Spleen (tissue), 11 donors: ENCODE data around the gene ALDH6A1. TPM values are rescaled to one million over a fixed set of nuclear protein-coding genes. Genes with fewer than 3 reads are reported as not detected.

Experiments used
- DNase-seq: peaks from one replicate; pipeline ENCODE4 v3.0.0-alpha.2; 2020
- H3K27ac ChIP-seq, 8 donors: fragments of 200-600 bp; sonication (generic) in 7 of 8; 1 replicate in 4 of 8; 2 replicates in 4 of 8; pipeline versions ENCODE4 v1.5.0 to v1.8.0; 2016 to 2021; ENCODE audit warnings: inconsistent platforms in 4 of 8, mild to moderate bottlenecking in 4 of 8, moderate library complexity in 1 of 8
- H3K27me3 ChIP-seq, 7 donors: fragments of 200-600 bp; sonication (generic) in 6 of 7; replicated peaks in 1 of 7; 1 replicate in 4 of 7; 2 replicates in 3 of 7; pipeline versions ENCODE4 v1.5.0 to v1.8.0; 2016 to 2021; ENCODE audit warnings: inconsistent platforms in 3 of 7, mild to moderate bottlenecking in 1 of 7
- H3K36me3 ChIP-seq, 6 donors: fragments of 200-600 bp; sonication (generic) in 5 of 6; 1 replicate in 4 of 6; 2 replicates in 2 of 6; pipeline versions ENCODE4 v1.5.0 to v1.8.0; 2016 to 2021; ENCODE audit warnings: inconsistent platforms in 2 of 6
- H3K4me1 ChIP-seq, 6 donors: fragments of 200-600 bp; sonication (generic) in 5 of 6; 1 replicate in 3 of 6; 2 replicates in 3 of 6; pipeline versions ENCODE4 v1.5.0 to v1.8.0; 2016 to 2021; ENCODE audit warnings: inconsistent platforms in 3 of 6
- H3K4me3 ChIP-seq, 8 donors: fragments of 200-600 bp; sonication (generic) in 7 of 8; 1 replicate in 4 of 8; 2 replicates in 4 of 8; pipeline versions ENCODE4 v1.5.0 to v1.8.0; 2016 to 2021; ENCODE audit warnings: inconsistent platforms in 4 of 8, mild to moderate bottlenecking in 4 of 8, moderate library complexity in 2 of 8
- H3K9me3 ChIP-seq, 8 donors: fragments of 200-600 bp; sonication (generic) in 7 of 8; 1 replicate in 4 of 8; 2 replicates in 4 of 8; pipeline versions ENCODE4 v1.5.0 to v1.8.0; 2016 to 2021; ENCODE audit warnings: inconsistent platforms in 4 of 8
- POLR2A ChIP-seq, 3 donors: fragments of 450-650 bp; IDR thresholded peaks; one replicate each; pipeline ENCODE4 v1.5.1; 2017; ENCODE audit warnings: antibody characterized with exemption in 3 of 3, mild to moderate bottlenecking in 1 of 3
- POLR2AphosphoS5 ChIP-seq, 3 donors: sonication (generic); formaldehyde crosslinking; IDR thresholded peaks; one replicate each; pipeline ENCODE4 v1.5.1; 2017; ENCODE audit warnings: antibody characterized with exemption in 3 of 3
- WGBS, 5 donors: extraction: QIAGEN DNeasy Blood & Tissue Kit in 3 of 5; methylation state at CpG; one replicate each; pipeline versions ENCODE4 v1.1.5 to v1.1.7; 2013 to 2018; 5-methylcytosine and 5-hydroxymethylcytosine counted together
- intact Hi-C: fragments of 100-400 bp; cut with DNase I; formaldehyde crosslinking; loops from one replicate; pipeline ENCODE4 v1.15.0; 2023; ENCODE audit warnings: low total_unique reads
- polyA plus RNA-seq, 3 donors: library from polyadenylated mRNA; stranded (reverse); fragments of 200-250 nt; gene quantifications; one replicate each; pipeline ENCODE4 v1.2.1, GENCODE V29; 2013
- total RNA-seq, 7 donors: library from RNA; depleted of rRNA in 3 of 7; stranded (reverse); fragments of >200 nt in 3 of 7; fragmentation: NEBNext Ultra II Directional in 4 of 7; extraction: Animal tissue kit (Norgen Biotek cat#: 25700) in 4 of 7; gene quantifications; one replicate each; pipeline versions ENCODE4 v1.1.0 to v1.2.1, GENCODE V29; 2016 to 2021
- TF ChIP-seq, protein P1 (sequence below), 11 experiments: fragments of 200-600 bp in 7 of 11; fragments of 450-650 bp in 4 of 11; sonication (generic) in 4 of 11; IDR thresholded peaks in 8 of 11; conservative IDR thresholded peaks in 3 of 11; 1 replicate in 7 of 11; 2 replicates in 4 of 11; pipeline versions ENCODE4 v1.4.0 to v1.8.0; 2016 to 2021; ENCODE audit warnings: antibody characterized with exemption in 11 of 11, inconsistent platforms in 4 of 11, mild to moderate bottlenecking in 1 of 11
- donor health status: healthy with polysubstance abuse.
- donor health status: DM: no; HTN: no; CAD: no; lungs with moderate emphysema.
- donor health status: DM: no; HTN: no; CAD: no.
- donor health status: Bipolar disorder and iron deficiency.
- donor health status: healthy.
- donor health status: DM: no; HTN: no; CAD: no.
- donor health status: DM: yes; HTN: yes; CAD: no.

ALDH6A1 gene
- total and polyA plus RNA-seq, 10 donors, result 2.3 to 20.2 (median 11.4) TPM

DNA sequence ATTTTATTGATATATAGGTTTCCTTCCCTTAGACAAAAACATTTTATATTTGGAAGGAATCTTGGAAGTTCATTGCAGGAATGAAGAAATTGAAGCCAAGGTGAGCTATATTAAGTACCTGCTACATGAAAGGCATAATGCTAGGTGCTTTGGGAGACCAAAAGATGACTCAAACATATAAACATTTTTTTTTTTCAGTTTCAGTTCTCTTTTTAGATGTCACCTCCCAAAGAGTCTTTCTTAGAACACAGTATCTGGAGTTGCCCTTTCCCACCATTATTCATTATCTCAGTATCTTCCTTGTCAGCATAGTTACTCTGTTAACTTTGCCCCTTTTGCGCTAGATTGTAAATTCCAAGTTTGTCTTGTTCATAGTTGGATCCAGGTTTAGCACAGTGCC, 1.6 kb upstream of the ALDH6A1 start:
- Histone ChIP-seq H3K4me1 (peaks cover 10 to 49% (median 27%) of the 10 kb centered on the region in 6 donors), H3K4me3 (peak overlapping the region in 6 of 8 donors; percentile 82 to 97 (median 92)), H3K9me3 (no peaks in the 10 kb centered on the region), H3K27ac (peak overlapping the region in 2 of 8 donors; percentile 86 to 89), H3K36me3 (peaks cover 0 to 1% (median 0%) of the 10 kb centered on the region in 6 donors), H3K27me3 (no peaks in the 10 kb centered on the region)
- TF ChIP-seq, protein P1, sequence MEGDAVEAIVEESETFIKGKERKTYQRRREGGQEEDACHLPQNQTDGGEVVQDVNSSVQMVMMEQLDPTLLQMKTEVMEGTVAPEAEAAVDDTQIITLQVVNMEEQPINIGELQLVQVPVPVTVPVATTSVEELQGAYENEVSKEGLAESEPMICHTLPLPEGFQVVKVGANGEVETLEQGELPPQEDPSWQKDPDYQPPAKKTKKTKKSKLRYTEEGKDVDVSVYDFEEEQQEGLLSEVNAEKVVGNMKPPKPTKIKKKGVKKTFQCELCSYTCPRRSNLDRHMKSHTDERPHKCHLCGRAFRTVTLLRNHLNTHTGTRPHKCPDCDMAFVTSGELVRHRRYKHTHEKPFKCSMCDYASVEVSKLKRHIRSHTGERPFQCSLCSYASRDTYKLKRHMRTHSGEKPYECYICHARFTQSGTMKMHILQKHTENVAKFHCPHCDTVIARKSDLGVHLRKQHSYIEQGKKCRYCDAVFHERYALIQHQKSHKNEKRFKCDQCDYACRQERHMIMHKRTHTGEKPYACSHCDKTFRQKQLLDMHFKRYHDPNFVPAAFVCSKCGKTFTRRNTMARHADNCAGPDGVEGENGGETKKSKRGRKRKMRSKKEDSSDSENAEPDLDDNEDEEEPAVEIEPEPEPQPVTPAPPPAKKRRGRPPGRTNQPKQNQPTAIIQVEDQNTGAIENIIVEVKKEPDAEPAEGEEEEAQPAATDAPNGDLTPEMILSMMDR (IDR thresholded peaks at IDR 0.05 in 8 of 11, conservative IDR thresholded peaks at IDR 0.05 in 3 of 11), result no peak
- TF ChIP-seq POLR2AphosphoS5 (IDR thresholded peaks at IDR 0.05), result no peak
- no peak for TF ChIP-seq POLR2A (IDR thresholded peaks at IDR 0.05)
- intact Hi-C loops, result no loop called here
- no peak for DNase-seq
- 79 to 90% (median 88%) methylated on average over 1 of the region's 1 CpG for WGBS, 5 donors

DNA sequence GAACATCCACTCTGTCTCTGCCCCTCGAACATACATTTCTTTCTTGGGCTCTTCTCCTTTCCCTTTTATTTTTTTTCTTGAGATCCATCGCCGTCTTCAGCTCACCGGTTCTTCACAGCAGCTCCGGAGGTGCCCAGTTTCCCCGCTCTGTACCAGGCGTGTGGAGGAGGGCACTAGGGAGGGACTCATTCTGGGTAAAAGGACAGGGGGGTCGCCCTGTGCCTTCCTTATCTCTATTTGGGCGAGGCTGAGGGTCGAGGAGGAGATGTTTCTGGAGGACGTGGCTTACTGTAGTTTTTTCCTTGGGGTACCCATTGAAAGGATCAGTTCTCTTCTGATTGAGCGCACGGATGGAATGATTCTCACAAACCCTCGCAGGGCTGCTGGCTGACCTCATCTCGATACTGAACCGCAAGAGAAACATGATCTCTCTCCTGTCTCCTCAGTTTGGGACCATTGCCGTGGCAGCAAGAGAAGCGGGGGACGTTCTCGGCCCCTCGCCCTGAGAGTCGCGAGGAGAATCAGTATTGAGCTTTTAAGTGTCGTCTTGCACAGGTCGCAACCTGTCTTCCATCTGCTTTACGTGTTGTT, 889 bp upstream of the ALDH6A1 start:
- Histone ChIP-seq H3K9me3 (no peaks in the 10 kb centered on the region), H3K27ac (peak overlapping the region; percentile 68 to 89 (median 86)), H3K4me1 (peaks cover 10 to 46% (median 27%) of the 10 kb centered on the region in 6 donors), H3K4me3 (peak overlapping the region; percentile 82 to 97 (median 92)), H3K27me3 (no peaks in the 10 kb centered on the region), H3K36me3 (no peaks in the 10 kb centered on the region)
- no peak for TF ChIP-seq POLR2A (IDR thresholded peaks at IDR 0.05)
- TF ChIP-seq, protein P1 (IDR thresholded peaks at IDR 0.05 in 8 of 11, conservative IDR thresholded peaks at IDR 0.05 in 3 of 11), result no peak
- TF ChIP-seq POLR2AphosphoS5 (IDR thresholded peaks at IDR 0.05), result no peak
- DNase-seq, result no peak
- intact Hi-C loops, result no loop called here
- WGBS, 5 donors, result 1 to 2% (median 1%) methylated on average over 26 of the region's 26 CpGs

DNA sequence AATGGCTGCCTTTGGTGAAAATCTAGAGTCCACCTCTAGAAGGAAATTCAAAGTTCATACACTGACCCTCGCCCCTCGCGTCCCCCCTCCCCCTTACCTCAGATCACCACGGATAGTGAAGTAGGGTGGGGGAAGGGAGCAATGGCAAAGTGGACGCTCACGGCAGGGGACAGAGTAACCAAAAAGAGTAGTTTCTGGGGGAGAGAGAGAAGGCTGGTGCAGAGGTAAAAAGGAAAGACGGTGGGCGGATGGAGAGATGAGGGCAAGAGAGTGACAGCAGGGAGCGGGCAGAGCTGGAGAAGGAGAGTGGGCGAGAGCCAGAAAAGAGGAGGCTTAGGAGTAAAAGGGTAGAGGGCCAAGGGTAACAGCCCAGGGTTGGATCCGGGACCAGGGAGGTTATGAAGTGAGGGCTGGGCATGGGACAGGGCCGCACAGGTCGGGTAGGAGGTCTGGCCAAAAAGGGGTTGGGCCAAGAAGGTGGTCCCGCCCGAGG, 423 bp downstream of the ALDH6A1 start:
- H3K36me3 ChIP-seq, result no peaks in the 10 kb centered on the region
- peak; percentile 75 for DNase-seq
- intact Hi-C loops, result no loop called here
- H3K27me3 ChIP-seq, result no peaks in the 10 kb centered on the region
- TF ChIP-seq POLR2A (IDR thresholded peaks at IDR 0.05) (no peak), POLR2AphosphoS5 (IDR thresholded peaks at IDR 0.05) (no peak)
- TF ChIP-seq, protein P1 (IDR thresholded peaks at IDR 0.05 in 8 of 11, conservative IDR thresholded peaks at IDR 0.05 in 3 of 11), result no peak
- H3K4me3 ChIP-seq, result peak overlapping the region; percentile 82 to 97 (median 89)
- 1 to 3% (median 2%) methylated on average over 15 of the region's 15 CpGs for whole genome bisulfite sequencing, 5 donors
- H3K27ac ChIP-seq, result peak overlapping the region in 7 of 8 donors; percentile 48 to 89 (median 87)
- no peaks in the 10 kb centered on the region for H3K9me3 ChIP-seq
- H3K4me1 ChIP-seq, result peaks cover 10 to 43% (median 27%) of the 10 kb centered on the region in 6 donors

DNA sequence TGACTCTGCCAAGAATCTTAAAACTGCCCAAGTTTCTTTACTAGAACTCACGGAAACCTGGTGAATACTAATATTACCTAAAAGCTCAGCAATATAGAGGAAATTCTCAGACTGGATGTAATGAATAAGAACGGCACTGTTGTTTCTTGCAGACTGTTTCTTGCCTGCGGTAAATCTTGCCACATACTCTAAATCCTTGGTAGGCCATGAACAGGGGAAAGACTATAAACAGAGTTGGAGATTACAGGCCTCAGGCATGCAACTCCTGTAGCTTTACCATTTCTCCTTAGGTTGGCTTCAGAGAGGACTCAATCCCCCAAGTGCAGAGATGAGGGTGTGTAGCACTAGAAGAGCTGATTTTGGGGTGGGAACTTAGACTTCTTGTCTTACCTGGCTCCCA, 1.1 kb downstream of the ALDH6A1 start:
- Histone ChIP-seq H3K27ac (no peak overlapping the region), H3K4me3 (peak overlapping the region in 3 of 8 donors; percentile 82 to 97 (median 88)), H3K36me3 (no peaks in the 10 kb centered on the region), H3K4me1 (peaks cover 10 to 43% (median 27%) of the 10 kb centered on the region in 6 donors), H3K27me3 (no peaks in the 10 kb centered on the region), H3K9me3 (no peaks in the 10 kb centered on the region)
- intact Hi-C loops, result no loop called here
- TF ChIP-seq POLR2AphosphoS5 (IDR thresholded peaks at IDR 0.05) (no peak), POLR2A (IDR thresholded peaks at IDR 0.05) (no peak)
- TF ChIP-seq, protein P1 (IDR thresholded peaks at IDR 0.05 in 8 of 11, conservative IDR thresholded peaks at IDR 0.05 in 3 of 11), result no peak
- DNase-seq, result no peak
- 86 to 91% (median 89%) methylated on average over 3 of the region's 3 CpGs for WGBS, 5 donors
